Measurements from ENCODE around the gene DDX31.

DDX31 gene

DNA sequence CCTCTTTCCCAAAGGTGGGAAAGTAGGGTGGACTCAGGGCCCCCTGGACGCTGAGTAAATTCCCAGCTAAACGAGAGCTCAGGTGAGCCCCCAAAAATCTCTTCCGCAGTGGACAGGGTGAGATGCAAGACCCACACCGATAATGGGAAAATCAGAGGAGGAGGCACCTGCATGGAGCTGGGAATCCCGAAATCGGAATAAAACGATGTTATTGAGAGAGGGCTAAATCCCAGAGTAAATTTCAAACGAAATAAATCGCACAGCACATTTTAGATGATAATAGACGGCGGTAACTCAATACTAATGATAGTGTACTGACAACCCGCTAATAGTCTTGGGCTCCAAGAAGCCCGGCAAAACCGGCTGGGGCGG is 90.4 kb downstream of the DDX31 start:
- H3K9me3 ChIP-seq (ENCODE audit: control insufficient read depth, low read length) = no peaks in the 10 kb centered on the region
- no peaks in the 10 kb centered on the region for H3K36me3 ChIP-seq (ENCODE audit: control insufficient read depth, insufficient read depth, low read length)
- H3K27me3 ChIP-seq (ENCODE audit: control insufficient read depth, insufficient read depth, low read length) = peaks cover 19% of the 10 kb centered on the region
- TF ChIP-seq, protein P1, sequence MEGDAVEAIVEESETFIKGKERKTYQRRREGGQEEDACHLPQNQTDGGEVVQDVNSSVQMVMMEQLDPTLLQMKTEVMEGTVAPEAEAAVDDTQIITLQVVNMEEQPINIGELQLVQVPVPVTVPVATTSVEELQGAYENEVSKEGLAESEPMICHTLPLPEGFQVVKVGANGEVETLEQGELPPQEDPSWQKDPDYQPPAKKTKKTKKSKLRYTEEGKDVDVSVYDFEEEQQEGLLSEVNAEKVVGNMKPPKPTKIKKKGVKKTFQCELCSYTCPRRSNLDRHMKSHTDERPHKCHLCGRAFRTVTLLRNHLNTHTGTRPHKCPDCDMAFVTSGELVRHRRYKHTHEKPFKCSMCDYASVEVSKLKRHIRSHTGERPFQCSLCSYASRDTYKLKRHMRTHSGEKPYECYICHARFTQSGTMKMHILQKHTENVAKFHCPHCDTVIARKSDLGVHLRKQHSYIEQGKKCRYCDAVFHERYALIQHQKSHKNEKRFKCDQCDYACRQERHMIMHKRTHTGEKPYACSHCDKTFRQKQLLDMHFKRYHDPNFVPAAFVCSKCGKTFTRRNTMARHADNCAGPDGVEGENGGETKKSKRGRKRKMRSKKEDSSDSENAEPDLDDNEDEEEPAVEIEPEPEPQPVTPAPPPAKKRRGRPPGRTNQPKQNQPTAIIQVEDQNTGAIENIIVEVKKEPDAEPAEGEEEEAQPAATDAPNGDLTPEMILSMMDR (IDR thresholded peaks at IDR 0.05) = no peak
- no peak overlapping the region for H3K9ac ChIP-seq
- no peaks in the 10 kb centered on the region for H3K4me1 ChIP-seq
- H3K27ac ChIP-seq = no peak overlapping the region
- no peak overlapping the region for H3K4me2 ChIP-seq (ENCODE audit: low read length)
- H3K4me3 ChIP-seq (ENCODE audit: low read depth, low read length) = no peak overlapping the region
- H2AFZ ChIP-seq = no peak overlapping the region
- H3K79me2 ChIP-seq = no peaks in the 10 kb centered on the region

DNA sequence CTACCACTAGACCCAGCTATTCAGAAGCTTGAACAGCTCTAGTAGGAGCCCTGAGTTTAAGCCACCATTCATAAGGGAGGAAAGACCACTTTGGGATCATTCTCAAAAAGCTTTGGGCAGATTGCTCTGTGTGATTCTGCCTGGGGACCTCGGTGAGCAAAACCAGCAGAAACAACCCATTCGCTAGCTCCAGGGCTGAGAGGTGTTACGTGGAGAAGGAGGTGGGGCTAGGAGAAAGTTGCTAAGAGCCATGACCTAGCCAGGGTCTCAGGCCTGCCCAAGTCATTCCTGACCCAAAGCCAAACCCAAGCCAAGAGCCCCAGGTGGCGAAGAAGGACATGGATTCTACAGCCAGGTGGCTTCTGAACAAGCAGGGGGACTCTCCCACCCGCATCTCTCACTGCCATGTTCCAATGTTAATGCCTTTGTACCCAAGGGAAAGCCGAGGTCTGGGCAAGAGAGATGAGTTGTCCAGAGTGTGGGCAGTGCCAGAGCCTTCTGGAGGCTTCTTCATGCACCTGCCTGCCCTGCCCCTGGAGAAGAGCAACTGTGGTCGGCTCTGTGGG is 91.3 kb downstream of the DDX31 start:
- H3K4me2 ChIP-seq (ENCODE audit: low read length) = no peak overlapping the region
- H3K27me3 ChIP-seq (ENCODE audit: control insufficient read depth, insufficient read depth, low read length) = peaks cover 19% of the 10 kb centered on the region
- no peak overlapping the region for H3K4me3 ChIP-seq (ENCODE audit: low read depth, low read length)
- no peak overlapping the region for H3K9ac ChIP-seq
- H2AFZ ChIP-seq = no peak overlapping the region
- no peaks in the 10 kb centered on the region for H3K36me3 ChIP-seq (ENCODE audit: control insufficient read depth, insufficient read depth, low read length)
- no peaks in the 10 kb centered on the region for H3K4me1 ChIP-seq
- H3K27ac ChIP-seq = no peak overlapping the region
- H3K79me2 ChIP-seq = no peaks in the 10 kb centered on the region
- H3K9me3 ChIP-seq (ENCODE audit: control insufficient read depth, low read length) = no peaks in the 10 kb centered on the region
- TF ChIP-seq, protein P1 (IDR thresholded peaks at IDR 0.05) = no peak

DNA sequence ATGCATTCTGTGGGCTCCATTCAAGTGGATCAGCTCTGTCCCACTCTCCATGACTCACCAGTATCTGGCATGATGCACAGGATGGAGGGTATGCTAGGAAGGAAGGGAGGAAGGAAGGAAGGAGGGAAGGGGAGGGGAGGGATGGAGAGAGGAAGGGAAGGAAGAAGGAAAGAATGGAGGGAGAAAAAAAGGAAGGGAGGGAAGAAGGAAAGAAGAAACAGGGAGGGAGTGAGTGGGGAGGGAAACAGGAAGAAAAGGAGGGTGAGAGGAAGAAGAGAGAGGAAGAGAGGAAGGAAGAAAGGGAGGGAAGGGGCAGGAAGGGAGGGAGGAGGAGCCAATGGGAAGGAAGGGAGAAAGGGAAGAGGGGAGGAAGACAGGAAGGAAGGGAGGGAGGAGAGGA is 92.7 kb downstream of the DDX31 start:
- Histone ChIP-seq H2AFZ (no peak overlapping the region), H3K4me3 (ENCODE audit: low read depth, low read length) (no peak overlapping the region), H3K36me3 (ENCODE audit: control insufficient read depth, insufficient read depth, low read length) (no peaks in the 10 kb centered on the region), H3K27ac (no peak overlapping the region), H3K4me2 (ENCODE audit: low read length) (no peak overlapping the region), H3K9ac (no peak overlapping the region), H3K9me3 (ENCODE audit: control insufficient read depth, low read length) (no peaks in the 10 kb centered on the region), H3K27me3 (ENCODE audit: control insufficient read depth, insufficient read depth, low read length) (peaks cover 19% of the 10 kb centered on the region), H3K4me1 (no peaks in the 10 kb centered on the region), H3K79me2 (no peaks in the 10 kb centered on the region)
- TF ChIP-seq, protein P1 (IDR thresholded peaks at IDR 0.05) = no peak

DNA sequence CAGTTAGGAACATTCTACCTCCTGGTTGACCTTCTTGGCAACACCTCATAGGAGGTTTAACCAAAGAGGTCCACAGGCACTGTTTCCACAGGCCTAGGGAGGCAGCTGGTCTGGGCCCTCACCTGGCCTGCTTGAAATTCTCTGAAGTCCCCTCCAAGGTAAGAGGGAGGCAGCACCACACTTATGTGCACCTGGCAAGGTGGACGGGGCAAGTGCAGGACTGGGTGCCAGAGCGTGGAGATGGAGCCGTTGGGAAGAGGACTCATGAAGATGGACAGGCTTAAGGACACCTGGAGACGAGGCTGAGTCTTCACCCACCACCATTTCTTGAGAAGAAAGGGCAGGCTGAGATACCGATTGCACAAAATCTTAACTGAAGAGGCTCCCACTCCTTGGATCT is 94.0 kb downstream of the DDX31 start:
- no peak overlapping the region for H3K4me3 ChIP-seq (ENCODE audit: low read depth, low read length)
- peaks cover 16% of the 10 kb centered on the region for H3K27me3 ChIP-seq (ENCODE audit: control insufficient read depth, insufficient read depth, low read length)

More for the DNA sequence above, 94.0 kb downstream of the DDX31 start:
- Histone ChIP-seq H3K9ac (no peak overlapping the region), H2AFZ (no peak overlapping the region), H3K4me1 (no peaks in the 10 kb centered on the region), H3K79me2 (no peaks in the 10 kb centered on the region), H3K4me2 (ENCODE audit: low read length) (no peak overlapping the region), H3K9me3 (ENCODE audit: control insufficient read depth, low read length) (no peaks in the 10 kb centered on the region), H3K36me3 (ENCODE audit: control insufficient read depth, insufficient read depth, low read length) (no peaks in the 10 kb centered on the region), H3K27ac (no peak overlapping the region)
- TF ChIP-seq, protein P1 (IDR thresholded peaks at IDR 0.05) = no peak
